ENCODE results near the gene NGB. TPM values are rescaled to one million over a fixed set of nuclear protein-coding genes. Genes with fewer than 3 reads are reported as not detected.

The NGB gene
- total and polyA plus RNA-seq, 9 of the 15 experiments (the other 6 are each of a cell fraction or from before 2014, with no cell fraction given), result not detected

DNA sequence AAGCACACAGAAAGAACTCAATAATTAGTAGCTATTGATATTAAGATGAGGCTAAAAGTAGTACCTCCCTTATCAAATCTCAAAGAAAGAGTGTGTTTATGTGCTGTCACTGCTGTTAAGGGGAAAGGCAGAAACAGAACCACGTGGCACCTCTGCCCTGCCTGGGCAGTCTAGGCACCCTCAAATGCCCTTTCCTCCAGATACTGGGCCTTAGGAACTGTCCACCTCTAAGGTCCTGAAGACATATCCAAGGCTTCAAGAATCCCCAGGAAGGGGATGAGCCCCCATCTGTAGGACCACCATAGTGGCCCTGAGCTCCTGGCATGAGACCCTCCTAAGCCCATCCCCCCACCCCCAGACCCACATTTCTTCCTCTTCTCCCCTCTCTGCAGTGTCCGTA lies 29.1 kb downstream of the NGB start (continued):
- TF ChIP-seq NR2C1 (IDR thresholded peaks at IDR 0.05), result no peak
- TF ChIP-seq NR2C1 (tag; IDR thresholded peaks at IDR 0.05), result no peak
- TF ChIP-seq RAD21 (CRISPR knock-in tag; conservative IDR thresholded peaks at IDR 0.05 in 1 of 2, IDR thresholded peaks at IDR 0.05 in 1 of 2), result no peak
- TF ChIP-seq RBM34 (IDR thresholded peaks at IDR 0.05; ENCODE audit: borderline replicate concordance, insufficient read depth, low read length), result no peak
- peak; percentile 60; the same call in 1 of the 2 replicates for TF ChIP-seq EHMT2 (IDR thresholded peaks at IDR 0.05)

DNA sequence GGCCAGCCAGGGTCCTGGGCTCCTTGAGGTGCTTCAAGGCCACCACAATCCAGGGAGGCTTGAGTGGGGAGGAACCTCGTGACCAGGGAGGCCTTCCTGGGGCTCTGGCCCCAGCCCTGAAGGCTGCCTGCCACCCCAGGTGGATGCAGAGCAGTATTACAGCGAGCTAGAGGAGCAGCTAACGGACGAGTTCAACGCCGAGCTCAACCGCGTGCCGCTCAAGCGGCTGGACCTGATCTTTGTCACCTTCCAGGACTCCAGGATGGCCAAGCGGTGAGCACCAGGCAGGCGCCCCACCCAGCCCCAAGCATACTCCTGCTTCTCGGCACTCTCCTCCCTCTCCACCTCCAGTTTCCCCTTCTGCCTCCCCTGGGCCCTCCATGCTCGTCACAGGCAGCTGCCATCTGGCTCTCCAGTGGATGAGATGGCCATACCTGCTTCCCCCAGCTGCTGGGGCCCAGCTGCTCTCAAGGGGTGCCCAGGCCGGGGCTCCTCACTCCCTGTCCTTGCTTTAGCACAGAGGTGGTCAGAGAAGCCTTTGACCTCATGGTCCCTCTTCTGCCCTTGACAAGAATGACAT lies 30.6 kb downstream of the NGB start:
- TF ChIP-seq ZNF384 (IDR thresholded peaks at IDR 0.05; ENCODE audit: low read depth, low read length), result no peak
- TF ChIP-seq SMC3 (conservative IDR thresholded peaks at IDR 0.05; ENCODE audit: insufficient read depth, low read depth, low read length), result no peak
- no peak for TF ChIP-seq MAZ (CRISPR knock-in tag; conservative IDR thresholded peaks at IDR 0.05 in 1 of 2, IDR thresholded peaks at IDR 0.05 in 1 of 2)
- TF ChIP-seq PTTG1 (tag; IDR thresholded peaks at IDR 0.05; ENCODE audit: low read depth), result no peak
- TF ChIP-seq, protein P1, sequence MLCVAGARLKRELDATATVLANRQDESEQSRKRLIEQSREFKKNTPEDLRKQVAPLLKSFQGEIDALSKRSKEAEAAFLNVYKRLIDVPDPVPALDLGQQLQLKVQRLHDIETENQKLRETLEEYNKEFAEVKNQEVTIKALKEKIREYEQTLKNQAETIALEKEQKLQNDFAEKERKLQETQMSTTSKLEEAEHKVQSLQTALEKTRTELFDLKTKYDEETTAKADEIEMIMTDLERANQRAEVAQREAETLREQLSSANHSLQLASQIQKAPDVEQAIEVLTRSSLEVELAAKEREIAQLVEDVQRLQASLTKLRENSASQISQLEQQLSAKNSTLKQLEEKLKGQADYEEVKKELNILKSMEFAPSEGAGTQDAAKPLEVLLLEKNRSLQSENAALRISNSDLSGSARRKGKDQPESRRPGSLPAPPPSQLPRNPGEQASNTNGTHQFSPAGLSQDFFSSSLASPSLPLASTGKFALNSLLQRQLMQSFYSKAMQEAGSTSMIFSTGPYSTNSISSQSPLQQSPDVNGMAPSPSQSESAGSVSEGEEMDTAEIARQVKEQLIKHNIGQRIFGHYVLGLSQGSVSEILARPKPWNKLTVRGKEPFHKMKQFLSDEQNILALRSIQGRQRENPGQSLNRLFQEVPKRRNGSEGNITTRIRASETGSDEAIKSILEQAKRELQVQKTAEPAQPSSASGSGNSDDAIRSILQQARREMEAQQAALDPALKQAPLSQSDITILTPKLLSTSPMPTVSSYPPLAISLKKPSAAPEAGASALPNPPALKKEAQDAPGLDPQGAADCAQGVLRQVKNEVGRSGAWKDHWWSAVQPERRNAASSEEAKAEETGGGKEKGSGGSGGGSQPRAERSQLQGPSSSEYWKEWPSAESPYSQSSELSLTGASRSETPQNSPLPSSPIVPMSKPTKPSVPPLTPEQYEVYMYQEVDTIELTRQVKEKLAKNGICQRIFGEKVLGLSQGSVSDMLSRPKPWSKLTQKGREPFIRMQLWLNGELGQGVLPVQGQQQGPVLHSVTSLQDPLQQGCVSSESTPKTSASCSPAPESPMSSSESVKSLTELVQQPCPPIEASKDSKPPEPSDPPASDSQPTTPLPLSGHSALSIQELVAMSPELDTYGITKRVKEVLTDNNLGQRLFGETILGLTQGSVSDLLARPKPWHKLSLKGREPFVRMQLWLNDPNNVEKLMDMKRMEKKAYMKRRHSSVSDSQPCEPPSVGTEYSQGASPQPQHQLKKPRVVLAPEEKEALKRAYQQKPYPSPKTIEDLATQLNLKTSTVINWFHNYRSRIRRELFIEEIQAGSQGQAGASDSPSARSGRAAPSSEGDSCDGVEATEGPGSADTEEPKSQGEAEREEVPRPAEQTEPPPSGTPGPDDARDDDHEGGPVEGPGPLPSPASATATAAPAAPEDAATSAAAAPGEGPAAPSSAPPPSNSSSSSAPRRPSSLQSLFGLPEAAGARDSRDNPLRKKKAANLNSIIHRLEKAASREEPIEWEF (CRISPR knock-in tag; IDR thresholded peaks at IDR 0.05), result no peak
- no peak for TF ChIP-seq GTF2A2 (tag; IDR thresholded peaks at IDR 0.05)
- Histone ChIP-seq H4K20me1 (replicated peaks; ENCODE audit: control insufficient read depth, insufficient read depth, low read length) (no peaks in the 10 kb centered on the region), H3K9ac (ENCODE audit: insufficient read depth in 1 of 2, low read depth in 2 of 2, low read length in 2 of 2) (no peak overlapping the region; a peak in 1 of 4 replicates), H2AFZ (ENCODE audit: low read depth, low read length) (no peak overlapping the region), H3K4me3 (no peak overlapping the region), H3K9me1 (ENCODE audit: control insufficient read depth, insufficient read depth, low read length) (no peaks in the 10 kb centered on the region), H3K36me3 (ENCODE audit: control insufficient read depth, insufficient read depth, low read length) (no peaks in the 10 kb centered on the region), H3K79me2 (ENCODE audit: control insufficient read depth, insufficient read depth, low read length) (no peaks in the 10 kb centered on the region), H3K27me3 (ENCODE audit: control insufficient read depth in 2 of 2, insufficient read depth in 2 of 2, low read length in 2 of 2) (peaks cover 0 to 12% of the 10 kb centered on the region in 2 experiments; a peak in 2 of 5 replicates), H3K27ac (ENCODE audit: extremely low read depth, low read depth, low read length) (no peak overlapping the region), H3K9me3 (replicated peaks; ENCODE audit: control insufficient read depth, insufficient read depth, low read depth, low read length) (no peaks in the 10 kb centered on the region), H3K4me1 (replicated peaks in 1 of 2; ENCODE audit: control insufficient read depth in 2 of 2, insufficient read depth in 2 of 2, low read length in 2 of 2) (no peaks in the 10 kb centered on the region; a peak in 1 of 5 replicates), H3K4me2 (ENCODE audit: insufficient read depth, low read length) (no peak overlapping the region)
- ChIA-PET POLR2A (no interaction called here), CTCF (ENCODE audit: low intra/inter-chr PET ratio) (no interaction called here)
- no peak for FAIRE-seq
- 2% methylated on average over 15 of the region's 15 CpGs for WGBS (ENCODE audit: insufficient coverage, low coverage, missing lambda C conversion rate)
- DNase-seq (ENCODE audit: extremely low read depth in 1 of 4, low spot score in 3 of 4), result no peak
- intact Hi-C loops (cut with micrococcal nuclease), result no loop called here
- ATAC-seq, result peak; percentile 66
- BruUV-seq (replicated peaks), result no TSS peak
- in situ Hi-C loops (cut with MboI), result no loop called here
